SK-N-SH treated with all-trans-retinoic acid at 6 μM for 48 hours (cell line): ENCODE results near the gene EXOC4.

Experiments used
- ATAC-seq: fragments of 200-7000 bp; cut with Tn5 transposase; 3 replicates; pipeline ENCODE4 v1.9.1; 2020; ENCODE audit warnings: mild to moderate bottlenecking, moderate library complexity
- ARNTL ChIP-seq: fragments of 450-650 bp; formaldehyde crosslinking; IDR thresholded peaks from 2 replicates; pipeline ENCODE4 v1.5.0; 2020; ENCODE audit warnings: low read depth, mild to moderate bottlenecking, moderate library complexity, borderline replicate concordance
- BACH2 ChIP-seq: fragments of 250-450 bp; sonication (Bioruptor Pico); IDR thresholded peaks from 2 replicates; pipeline ENCODE4 v1.9.0; 2021; ENCODE audit warnings: mild to moderate bottlenecking, borderline replicate concordance
- CREB5 ChIP-seq: fragments of 250-450 bp; sonication (Bioruptor Pico); IDR thresholded peaks from 2 replicates; pipeline ENCODE4 v1.5.1; 2020; ENCODE audit warnings: low read depth, mild to moderate bottlenecking, moderate library complexity
- CSDC2 ChIP-seq: fragments of 250-450 bp; sonication (Bioruptor Pico); IDR thresholded peaks from 2 replicates; pipeline ENCODE4 v1.5.0; 2020; ENCODE audit warnings: mild to moderate bottlenecking, moderate library complexity
- CSRNP3 ChIP-seq: fragments of 250-450 bp; sonication (Bioruptor Pico); IDR thresholded peaks from 2 replicates; pipeline ENCODE4 v1.5.1; 2021; ENCODE audit warnings: mild to moderate bottlenecking, moderate library complexity
- ESRRG ChIP-seq: fragments of 250-450 bp; sonication (Bioruptor Pico); IDR thresholded peaks from 2 replicates; pipeline ENCODE4 v1.6.1; 2021; ENCODE audit warnings: mild to moderate bottlenecking
- GLIS3 ChIP-seq: fragments of 250-450 bp; sonication (Bioruptor Pico); IDR thresholded peaks from 2 replicates; pipeline ENCODE4 v1.5.0; 2020; ENCODE audit warnings: mild to moderate bottlenecking, moderate library complexity
- ISL1 ChIP-seq: fragments of 250-450 bp; sonication (Bioruptor Pico); IDR thresholded peaks from 2 replicates; pipeline ENCODE4 v2.1.2; 2022; ENCODE audit warnings: mild to moderate bottlenecking, moderate library complexity
- OSR1 ChIP-seq: fragments of 250-450 bp; sonication (Bioruptor Pico); IDR thresholded peaks from 2 replicates; pipeline ENCODE4 v1.8.0; 2022; ENCODE audit warnings: moderate library complexity, mild to moderate bottlenecking, inconsistent platforms
- POU6F1 ChIP-seq: fragments of 250-450 bp; sonication (Bioruptor Pico); IDR thresholded peaks from 2 replicates; pipeline ENCODE4 v1.8.0; 2021; ENCODE audit warnings: low read depth, mild to moderate bottlenecking, moderate library complexity, borderline replicate concordance
- PPARA ChIP-seq: fragments of 250-450 bp; sonication (Bioruptor Pico); IDR thresholded peaks from 2 replicates; pipeline ENCODE4 v1.5.0; 2020; ENCODE audit warnings: mild to moderate bottlenecking, borderline replicate concordance
- RARB ChIP-seq: fragments of 250-450 bp; sonication (Bioruptor Pico); IDR thresholded peaks from 2 replicates; pipeline ENCODE4 v1.8.0; 2021; ENCODE audit warnings: mild to moderate bottlenecking, moderate library complexity
- SNAI2 ChIP-seq: fragments of 250-450 bp; sonication (Bioruptor Pico); IDR thresholded peaks from 2 replicates; pipeline ENCODE4 v1.5.0; 2020; ENCODE audit warnings: mild to moderate bottlenecking, moderate library complexity
- TCF4 ChIP-seq: fragments of 250-450 bp; sonication (Bioruptor Pico); IDR thresholded peaks from 2 replicates; pipeline ENCODE4 v1.8.0; 2021; ENCODE audit warnings: mild to moderate bottlenecking, moderate library complexity, borderline replicate concordance
- TOX ChIP-seq: fragments of 250-450 bp; sonication (Bioruptor Pico); IDR thresholded peaks from 2 replicates; pipeline ENCODE4 v1.8.0; 2021; ENCODE audit warnings: mild to moderate bottlenecking, moderate library complexity, borderline replicate concordance
- TSHZ2 ChIP-seq: fragments of 250-450 bp; sonication (Bioruptor Pico); IDR thresholded peaks from 2 replicates; pipeline ENCODE4 v1.5.0; 2020; ENCODE audit warnings: mild to moderate bottlenecking, moderate library complexity
- ZFP3 ChIP-seq: fragments of 250-450 bp; sonication (Bioruptor Pico); IDR thresholded peaks from 2 replicates; pipeline ENCODE4 v1.5.0; 2020; ENCODE audit warnings: mild to moderate bottlenecking, moderate library complexity
- ZNF565 ChIP-seq: fragments of 450-650 bp; formaldehyde crosslinking; conservative IDR thresholded peaks from 2 replicates; pipeline ENCODE4 v1.5.0; 2020; ENCODE audit warnings: low read depth, mild to moderate bottlenecking, moderate library complexity
- ZNF70 ChIP-seq: fragments of 450-650 bp; formaldehyde crosslinking; IDR thresholded peaks from 2 replicates; pipeline ENCODE4 v1.5.0; 2020; ENCODE audit warnings: mild to moderate bottlenecking, moderate library complexity

Gene EXOC4

GRCh38 chr7:133654547-133654946, 401.7 kb downstream of the EXOC4 start:
- ATAC-seq = no peak
- no peak for TF ChIP-seq TSHZ2 (CRISPR knock-in tag)
- TF ChIP-seq TOX (CRISPR knock-in tag) = no peak
- no peak for TF ChIP-seq ESRRG (CRISPR knock-in tag)
- no peak for TF ChIP-seq CREB5
- TF ChIP-seq ARNTL (CRISPR knock-in tag) = no peak
- TF ChIP-seq ISL1 (CRISPR knock-in tag) = no peak
- TF ChIP-seq ZNF565 (CRISPR knock-in tag) = no peak
- no peak for TF ChIP-seq SNAI2 (CRISPR knock-in tag)
- no peak for TF ChIP-seq GLIS3
- TF ChIP-seq RARB (CRISPR knock-in tag) = no peak
- TF ChIP-seq BACH2 (CRISPR knock-in tag) = no peak
- TF ChIP-seq TCF4 (CRISPR knock-in tag) = no peak
- TF ChIP-seq OSR1 (CRISPR knock-in tag) = no peak

GRCh38 chr7:133662276-133662675, 409.4 kb downstream of the EXOC4 start:
- no peak for TF ChIP-seq CSDC2 (CRISPR knock-in tag)
- no peak for TF ChIP-seq ZNF70
- TF ChIP-seq CREB5 = no peak
- TF ChIP-seq ZNF565 (CRISPR knock-in tag) = no peak
- TF ChIP-seq RARB (CRISPR knock-in tag) = no peak
- TF ChIP-seq ZFP3 (CRISPR knock-in tag) = no peak
- TF ChIP-seq ISL1 (CRISPR knock-in tag) = no peak
- no peak for TF ChIP-seq POU6F1
- TF ChIP-seq BACH2 (CRISPR knock-in tag) = no peak
- no peak for TF ChIP-seq TOX (CRISPR knock-in tag)
- no peak for TF ChIP-seq TSHZ2 (CRISPR knock-in tag)
- no peak for TF ChIP-seq PPARA

GRCh38 chr7:133662830-133663229, 410.0 kb downstream of the EXOC4 start:
- no peak for ATAC-seq
- TF ChIP-seq ZNF70 (no peak), SNAI2 (CRISPR knock-in tag) (no peak), GLIS3 (no peak), CSRNP3 (CRISPR knock-in tag) (no peak), TSHZ2 (CRISPR knock-in tag) (no peak), ISL1 (CRISPR knock-in tag) (no peak), PPARA (no peak)

More at GRCh38 chr7:133662276-133662675, 409.4 kb downstream of the EXOC4 start:
- no peak for ATAC-seq
